WTC11 (cell line): ENCODE data around the gene MIER1. TPM values are rescaled to one million over a fixed set of nuclear protein-coding genes. Genes with fewer than 3 reads are reported as not detected.
A peak's percentile ranks its signal among the peaks of the same experiment; 100 is the strongest.

Source experiments
- ATAC-seq: fragments of 200-7000 bp; cut with Tn5 transposase; 2 replicates; pipeline ENCODE4 v1.10.0; 2021; ENCODE audit warnings: mild to moderate bottlenecking, moderate library complexity
- CTCF ChIA-PET: fragments of 300-600 bp; sonication (Branson Sonifier 250); formaldehyde crosslinking; loops from one replicate; lab custom pipeline; 2021; ENCODE audit warnings: antibody characterized with exemption; lab: Charles Lee
- POLR2A ChIA-PET: fragments of 350-600 bp; sonication (Branson Sonifier 250); formaldehyde crosslinking; loops from one replicate; lab custom pipeline; 2021; ENCODE audit warnings: antibody characterized with exemption; lab: Charles Lee
- DNase-seq: peaks from one replicate; pipeline ENCODE4 v3.0.0; 2021; ENCODE audit warnings: low spot score
- H3K27ac Mint-ChIP-seq: 2 replicates; pipeline ENCODE4 v1.8.0; 2021; ENCODE audit warnings: mixed read lengths
- H3K27me3 Mint-ChIP-seq: 2 replicates; pipeline ENCODE4 v1.8.0; 2021; ENCODE audit warnings: low read depth, mild to moderate bottlenecking, moderate library complexity, mixed read lengths
- H3K36me3 Mint-ChIP-seq: 2 replicates; pipeline ENCODE4 v1.8.0; 2021; ENCODE audit warnings: mixed read lengths
- H3K4me1 Mint-ChIP-seq: 2 replicates; pipeline ENCODE4 v1.8.0; 2022; ENCODE audit warnings: mixed read lengths
- H3K4me3 Mint-ChIP-seq: 2 replicates; pipeline ENCODE4 v1.8.0; 2021; ENCODE audit warnings: mild to moderate bottlenecking, moderate library complexity, mixed read lengths
- H3K9me3 Mint-ChIP-seq: 2 replicates; pipeline ENCODE4 v1.8.0; 2021; ENCODE audit warnings: mixed read lengths
- ELF4 ChIP-seq: sonication (generic); formaldehyde crosslinking; IDR thresholded peaks from 2 replicates; pipeline ENCODE4 v1.8.1; 2022; ENCODE audit warnings: low read depth, mild to moderate bottlenecking, moderate library complexity, missing genetic modification reagents
- EMX1 ChIP-seq: fragments of 250-450 bp; sonication (Bioruptor Pico); IDR thresholded peaks from 2 replicates; pipeline ENCODE4 v1.8.0; 2021; ENCODE audit warnings: mild to moderate bottlenecking
- GTF2I ChIP-seq: fragments of 250-450 bp; sonication (Bioruptor Pico); conservative IDR thresholded peaks from 2 replicates; pipeline ENCODE4 v1.4.0; 2021; ENCODE audit warnings: mild to moderate bottlenecking
- HMGA2 ChIP-seq: fragments of 250-450 bp; sonication (Bioruptor Pico); IDR thresholded peaks from 2 replicates; pipeline ENCODE4 v1.4.0; 2021; ENCODE audit warnings: mild to moderate bottlenecking, moderate library complexity
- KAT7 ChIP-seq: sonication (generic); formaldehyde crosslinking; IDR thresholded peaks from 2 replicates; pipeline ENCODE4 v1.8.1; 2023; ENCODE audit warnings: missing genetic modification reagents, mild to moderate bottlenecking, borderline replicate concordance
- NR2C2 ChIP-seq: sonication (generic); formaldehyde crosslinking; IDR thresholded peaks from 2 replicates; pipeline ENCODE4 v1.8.0; 2022; ENCODE audit warnings: mild to moderate bottlenecking, missing genetic modification reagents
- OVOL2 ChIP-seq: fragments of 250-450 bp; sonication (Bioruptor Pico); IDR thresholded peaks from 2 replicates; pipeline ENCODE4 v1.9.0; 2021; ENCODE audit warnings: mild to moderate bottlenecking, borderline replicate concordance
- PRRX2 ChIP-seq: fragments of 250-450 bp; sonication (Bioruptor Pico); IDR thresholded peaks from 2 replicates; pipeline ENCODE4 v1.8.0; 2021; ENCODE audit warnings: mild to moderate bottlenecking
- SMAD3 ChIP-seq: sonication (generic); formaldehyde crosslinking; IDR thresholded peaks from 2 replicates; pipeline ENCODE4 v1.8.0; 2022; ENCODE audit warnings: missing genetic modification reagents, mild to moderate bottlenecking, borderline replicate concordance
- ZNF121 ChIP-seq: sonication (generic); formaldehyde crosslinking; IDR thresholded peaks from 2 replicates; pipeline ENCODE4 v1.8.0; 2023; ENCODE audit warnings: missing genetic modification reagents
- ZNF138 ChIP-seq: sonication (generic); formaldehyde crosslinking; conservative IDR thresholded peaks from 2 replicates; pipeline ENCODE4 v1.8.1; 2022; ENCODE audit warnings: mild to moderate bottlenecking, moderate library complexity, missing genetic modification reagents
- ZNF232 ChIP-seq: sonication (generic); formaldehyde crosslinking; IDR thresholded peaks from 2 replicates; pipeline ENCODE4 v1.8.0; 2022; ENCODE audit warnings: mild to moderate bottlenecking, missing genetic modification reagents
- total RNA-seq: library from RNA; stranded (reverse); gene quantifications from 3 replicates; pipeline ENCODE4 v1.2.3, GENCODE V29; 2021
- TF ChIP-seq, protein P1 (sequence below): sonication (generic); formaldehyde crosslinking; IDR thresholded peaks from 2 replicates; pipeline ENCODE4 v1.8.1; 2022; ENCODE audit warnings: mild to moderate bottlenecking, missing genetic modification reagents, moderate library complexity, borderline replicate concordance
- TF ChIP-seq, protein P2 (sequence below): sonication (generic); formaldehyde crosslinking; conservative IDR thresholded peaks from 2 replicates; pipeline ENCODE4 v1.8.1; 2023; ENCODE audit warnings: mild to moderate bottlenecking, low read depth, missing genetic modification reagents, moderate library complexity
- TF ChIP-seq, protein P3 (sequence below): fragments of 250-450 bp; sonication (Bioruptor Pico); IDR thresholded peaks from 2 replicates; pipeline ENCODE4 v1.9.0; 2021; ENCODE audit warnings: moderate library complexity, mild to moderate bottlenecking, inconsistent platforms, borderline replicate concordance
- TF ChIP-seq, protein P4 (sequence below): sonication (generic); formaldehyde crosslinking; IDR thresholded peaks from 2 replicates; pipeline ENCODE4 v1.8.0; 2022; ENCODE audit warnings: mild to moderate bottlenecking, missing genetic modification reagents
- TF ChIP-seq, protein P5 (sequence below): fragments of 250-450 bp; sonication (Bioruptor Pico); IDR thresholded peaks from 2 replicates; pipeline ENCODE4 v1.9.0; 2021; ENCODE audit warnings: mild to moderate bottlenecking
- TF ChIP-seq, protein P6 (sequence below): fragments of 200-600 bp; IDR thresholded peaks from 2 replicates; pipeline ENCODE4 v1.8.0; 2022; ENCODE audit warnings: antibody characterized with exemption

Gene MIER1
- total RNA-seq, 1 experiment from 2014 or later = 31.0 TPM

DNA sequence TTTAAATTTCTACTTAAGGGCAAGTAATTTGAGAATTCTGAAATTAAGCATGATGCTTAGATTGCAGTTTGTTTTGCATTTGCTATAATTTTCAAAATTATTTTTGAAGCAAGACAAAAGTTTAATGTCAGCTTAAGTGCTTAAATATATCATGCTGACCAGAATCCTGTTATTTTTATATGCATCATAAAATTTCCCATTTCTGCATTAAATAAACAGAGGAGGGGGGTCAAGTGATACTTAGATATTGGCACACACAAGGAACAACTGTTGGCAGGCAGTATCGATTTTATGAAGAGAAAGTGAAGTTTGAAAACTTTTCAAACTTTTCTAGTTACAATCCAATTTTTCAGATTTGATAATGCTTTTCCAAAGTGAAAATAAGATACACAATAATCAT, 61.0 kb downstream of the MIER1 start:
- no peaks in the 10 kb centered on the region for H3K4me1 Mint-ChIP-seq

DNA sequence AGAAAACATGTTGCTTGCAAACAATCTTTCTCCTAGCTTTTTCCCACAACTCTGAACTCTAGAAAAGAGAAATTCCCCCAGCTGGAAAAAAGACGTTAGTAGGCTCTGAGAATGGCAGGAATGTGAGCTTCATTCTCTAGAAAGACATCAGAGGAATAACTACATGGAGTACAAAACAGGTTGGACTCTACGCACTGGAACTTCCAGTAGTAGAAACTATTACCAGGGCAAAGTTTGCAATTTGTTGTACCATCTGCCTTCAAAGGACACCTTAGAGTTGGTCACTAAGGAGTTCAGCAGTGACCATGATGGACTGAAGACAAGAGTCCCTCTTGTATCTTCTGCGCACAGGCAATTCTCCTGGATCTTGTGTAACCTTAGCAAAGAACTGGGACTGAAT, 68.3 kb downstream of the MIER1 start:
- ChIA-PET CTCF (interaction anchor here (1.3 to 1.7 kb wide), 4 partner anchors 134 to 507 kb away, joined by 3 to 12 read pairs (median 6); no protein-coding TSS in a partner anchor), POLR2A (no interaction called here)
- DNase-seq = no peak
- H3K4me1 Mint-ChIP-seq = no peaks in the 10 kb centered on the region
- H3K27me3 Mint-ChIP-seq = no peaks in the 10 kb centered on the region
- no peak for TF ChIP-seq EMX1 (CRISPR knock-in tag)
- no peak for TF ChIP-seq SMAD3 (CRISPR knock-in tag)
- TF ChIP-seq, protein P1, sequence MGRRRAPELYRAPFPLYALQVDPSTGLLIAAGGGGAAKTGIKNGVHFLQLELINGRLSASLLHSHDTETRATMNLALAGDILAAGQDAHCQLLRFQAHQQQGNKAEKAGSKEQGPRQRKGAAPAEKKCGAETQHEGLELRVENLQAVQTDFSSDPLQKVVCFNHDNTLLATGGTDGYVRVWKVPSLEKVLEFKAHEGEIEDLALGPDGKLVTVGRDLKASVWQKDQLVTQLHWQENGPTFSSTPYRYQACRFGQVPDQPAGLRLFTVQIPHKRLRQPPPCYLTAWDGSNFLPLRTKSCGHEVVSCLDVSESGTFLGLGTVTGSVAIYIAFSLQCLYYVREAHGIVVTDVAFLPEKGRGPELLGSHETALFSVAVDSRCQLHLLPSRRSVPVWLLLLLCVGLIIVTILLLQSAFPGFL (CRISPR knock-in tag) = no peak
- TF ChIP-seq GTF2I (CRISPR knock-in tag) = no peak
- no peak for TF ChIP-seq ZNF232 (CRISPR knock-in tag)
- TF ChIP-seq, protein P2, sequence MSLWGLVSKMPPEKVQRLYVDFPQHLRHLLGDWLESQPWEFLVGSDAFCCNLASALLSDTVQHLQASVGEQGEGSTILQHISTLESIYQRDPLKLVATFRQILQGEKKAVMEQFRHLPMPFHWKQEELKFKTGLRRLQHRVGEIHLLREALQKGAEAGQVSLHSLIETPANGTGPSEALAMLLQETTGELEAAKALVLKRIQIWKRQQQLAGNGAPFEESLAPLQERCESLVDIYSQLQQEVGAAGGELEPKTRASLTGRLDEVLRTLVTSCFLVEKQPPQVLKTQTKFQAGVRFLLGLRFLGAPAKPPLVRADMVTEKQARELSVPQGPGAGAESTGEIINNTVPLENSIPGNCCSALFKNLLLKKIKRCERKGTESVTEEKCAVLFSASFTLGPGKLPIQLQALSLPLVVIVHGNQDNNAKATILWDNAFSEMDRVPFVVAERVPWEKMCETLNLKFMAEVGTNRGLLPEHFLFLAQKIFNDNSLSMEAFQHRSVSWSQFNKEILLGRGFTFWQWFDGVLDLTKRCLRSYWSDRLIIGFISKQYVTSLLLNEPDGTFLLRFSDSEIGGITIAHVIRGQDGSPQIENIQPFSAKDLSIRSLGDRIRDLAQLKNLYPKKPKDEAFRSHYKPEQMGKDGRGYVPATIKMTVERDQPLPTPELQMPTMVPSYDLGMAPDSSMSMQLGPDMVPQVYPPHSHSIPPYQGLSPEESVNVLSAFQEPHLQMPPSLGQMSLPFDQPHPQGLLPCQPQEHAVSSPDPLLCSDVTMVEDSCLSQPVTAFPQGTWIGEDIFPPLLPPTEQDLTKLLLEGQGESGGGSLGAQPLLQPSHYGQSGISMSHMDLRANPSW = no peak
- no peaks in the 10 kb centered on the region for H3K9me3 Mint-ChIP-seq
- no peak for ATAC-seq
- peaks cover 4% of the 10 kb centered on the region; the same call in 1 of the 2 replicates for H3K36me3 Mint-ChIP-seq
- H3K27ac Mint-ChIP-seq = no peak overlapping the region
- no peak overlapping the region for H3K4me3 Mint-ChIP-seq

More for the DNA sequence above, 61.0 kb downstream of the MIER1 start:
- Mint-ChIP-seq H3K27me3 (no peaks in the 10 kb centered on the region), H3K9me3 (no peaks in the 10 kb centered on the region), H3K27ac (no peak overlapping the region), H3K4me3 (no peak overlapping the region), H3K36me3 (peaks cover 31% of the 10 kb centered on the region)
- no peak for DNase-seq
- ATAC-seq = no peak
- POLR2A ChIA-PET = no interaction called here
- TF ChIP-seq, protein P3, sequence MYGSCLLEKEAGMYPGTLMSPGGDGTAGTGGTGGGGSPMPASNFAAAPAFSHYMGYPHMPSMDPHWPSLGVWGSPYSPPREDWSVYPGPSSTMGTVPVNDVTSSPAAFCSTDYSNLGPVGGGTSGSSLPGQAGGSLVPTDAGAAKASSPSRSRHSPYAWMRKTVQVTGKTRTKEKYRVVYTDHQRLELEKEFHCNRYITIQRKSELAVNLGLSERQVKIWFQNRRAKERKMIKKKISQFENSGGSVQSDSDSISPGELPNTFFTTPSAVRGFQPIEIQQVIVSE (CRISPR knock-in tag) = no peak
- TF ChIP-seq OVOL2 = no peak
- TF ChIP-seq, protein P4, sequence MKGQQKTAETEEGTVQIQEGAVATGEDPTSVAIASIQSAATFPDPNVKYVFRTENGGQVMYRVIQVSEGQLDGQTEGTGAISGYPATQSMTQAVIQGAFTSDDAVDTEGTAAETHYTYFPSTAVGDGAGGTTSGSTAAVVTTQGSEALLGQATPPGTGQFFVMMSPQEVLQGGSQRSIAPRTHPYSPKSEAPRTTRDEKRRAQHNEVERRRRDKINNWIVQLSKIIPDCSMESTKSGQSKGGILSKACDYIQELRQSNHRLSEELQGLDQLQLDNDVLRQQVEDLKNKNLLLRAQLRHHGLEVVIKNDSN (CRISPR knock-in tag) = no peak
- TF ChIP-seq HMGA2 (CRISPR knock-in tag) = no peak
- TF ChIP-seq ZNF121 (CRISPR knock-in tag) = no peak
- TF ChIP-seq, protein P5, sequence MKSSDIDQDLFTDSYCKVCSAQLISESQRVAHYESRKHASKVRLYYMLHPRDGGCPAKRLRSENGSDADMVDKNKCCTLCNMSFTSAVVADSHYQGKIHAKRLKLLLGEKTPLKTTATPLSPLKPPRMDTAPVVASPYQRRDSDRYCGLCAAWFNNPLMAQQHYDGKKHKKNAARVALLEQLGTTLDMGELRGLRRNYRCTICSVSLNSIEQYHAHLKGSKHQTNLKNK (CRISPR knock-in tag) = no peak
- TF ChIP-seq PRRX2 = no peak
- no peak for TF ChIP-seq ELF4 (CRISPR knock-in tag)
- no peak for TF ChIP-seq KAT7
- no peak for TF ChIP-seq ZNF138
- no peak for TF ChIP-seq NR2C2 (CRISPR knock-in tag)
- CTCF ChIA-PET = interaction anchor here (1.1 to 1.3 kb wide), 2 partner anchors 10 to 164 kb away, joined by 3 read pairs; no protein-coding TSS in a partner anchor

DNA sequence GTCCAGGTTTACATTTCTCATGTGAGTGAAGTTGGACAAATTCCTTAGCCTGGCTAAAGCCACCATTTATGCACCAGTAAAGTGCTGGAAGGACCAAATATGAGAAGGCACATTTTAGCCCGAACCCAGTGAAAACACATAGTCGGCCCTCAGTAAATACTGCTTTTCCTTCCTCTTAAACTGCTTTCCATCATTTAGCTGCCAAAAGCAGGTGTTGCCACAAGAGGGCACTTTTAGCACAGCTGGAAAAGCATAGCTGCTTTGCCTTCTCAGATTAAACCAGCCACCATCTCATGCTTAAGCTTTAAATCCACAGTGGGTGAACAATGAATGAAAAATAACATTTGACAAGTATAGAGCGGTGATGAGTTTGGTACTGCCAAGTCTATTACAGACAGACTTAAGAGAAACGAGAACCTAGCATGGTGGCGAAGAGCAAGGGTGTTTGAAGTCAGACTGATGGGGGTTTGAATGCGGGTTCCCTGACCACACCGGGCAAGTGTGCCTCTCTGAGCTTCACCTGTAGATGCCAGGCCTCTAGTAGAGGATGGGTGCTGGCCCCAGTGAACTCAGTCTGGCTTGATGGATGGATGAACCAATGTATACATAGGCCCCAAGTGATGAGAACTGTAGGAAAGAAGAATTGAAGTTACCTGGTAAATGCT, 71.4 kb downstream of the MIER1 start:
- Mint-ChIP-seq H3K36me3 (no peaks in the 10 kb centered on the region), H3K27me3 (no peaks in the 10 kb centered on the region), H3K9me3 (no peaks in the 10 kb centered on the region), H3K27ac (no peak overlapping the region), H3K4me3 (no peak overlapping the region), H3K4me1 (no peaks in the 10 kb centered on the region)
- TF ChIP-seq, protein P6, sequence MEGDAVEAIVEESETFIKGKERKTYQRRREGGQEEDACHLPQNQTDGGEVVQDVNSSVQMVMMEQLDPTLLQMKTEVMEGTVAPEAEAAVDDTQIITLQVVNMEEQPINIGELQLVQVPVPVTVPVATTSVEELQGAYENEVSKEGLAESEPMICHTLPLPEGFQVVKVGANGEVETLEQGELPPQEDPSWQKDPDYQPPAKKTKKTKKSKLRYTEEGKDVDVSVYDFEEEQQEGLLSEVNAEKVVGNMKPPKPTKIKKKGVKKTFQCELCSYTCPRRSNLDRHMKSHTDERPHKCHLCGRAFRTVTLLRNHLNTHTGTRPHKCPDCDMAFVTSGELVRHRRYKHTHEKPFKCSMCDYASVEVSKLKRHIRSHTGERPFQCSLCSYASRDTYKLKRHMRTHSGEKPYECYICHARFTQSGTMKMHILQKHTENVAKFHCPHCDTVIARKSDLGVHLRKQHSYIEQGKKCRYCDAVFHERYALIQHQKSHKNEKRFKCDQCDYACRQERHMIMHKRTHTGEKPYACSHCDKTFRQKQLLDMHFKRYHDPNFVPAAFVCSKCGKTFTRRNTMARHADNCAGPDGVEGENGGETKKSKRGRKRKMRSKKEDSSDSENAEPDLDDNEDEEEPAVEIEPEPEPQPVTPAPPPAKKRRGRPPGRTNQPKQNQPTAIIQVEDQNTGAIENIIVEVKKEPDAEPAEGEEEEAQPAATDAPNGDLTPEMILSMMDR = 0 out of 2 replicates have a peak, but pooled peaks have one; percentile 42
- TF ChIP-seq SMAD3 (CRISPR knock-in tag) = no peak
- peak; percentile 63 for DNase-seq
- peak; percentile 77 for ATAC-seq
- ChIA-PET POLR2A (interaction anchor here (0.7 to 1.2 kb wide), 3 partner anchors 57 to 153 kb away, joined by 3 to 4 read pairs (median 3); no protein-coding TSS in a partner anchor), CTCF (interaction anchor here (0.5 to 3.8 kb wide), 28 partner anchors 10 to 689 kb away, joined by 3 to 96 read pairs (median 4); partner anchors contain the start of genes C1orf141, GADD45A and SLC35D1)
